ENCODE results near the gene ERG.

DNA sequence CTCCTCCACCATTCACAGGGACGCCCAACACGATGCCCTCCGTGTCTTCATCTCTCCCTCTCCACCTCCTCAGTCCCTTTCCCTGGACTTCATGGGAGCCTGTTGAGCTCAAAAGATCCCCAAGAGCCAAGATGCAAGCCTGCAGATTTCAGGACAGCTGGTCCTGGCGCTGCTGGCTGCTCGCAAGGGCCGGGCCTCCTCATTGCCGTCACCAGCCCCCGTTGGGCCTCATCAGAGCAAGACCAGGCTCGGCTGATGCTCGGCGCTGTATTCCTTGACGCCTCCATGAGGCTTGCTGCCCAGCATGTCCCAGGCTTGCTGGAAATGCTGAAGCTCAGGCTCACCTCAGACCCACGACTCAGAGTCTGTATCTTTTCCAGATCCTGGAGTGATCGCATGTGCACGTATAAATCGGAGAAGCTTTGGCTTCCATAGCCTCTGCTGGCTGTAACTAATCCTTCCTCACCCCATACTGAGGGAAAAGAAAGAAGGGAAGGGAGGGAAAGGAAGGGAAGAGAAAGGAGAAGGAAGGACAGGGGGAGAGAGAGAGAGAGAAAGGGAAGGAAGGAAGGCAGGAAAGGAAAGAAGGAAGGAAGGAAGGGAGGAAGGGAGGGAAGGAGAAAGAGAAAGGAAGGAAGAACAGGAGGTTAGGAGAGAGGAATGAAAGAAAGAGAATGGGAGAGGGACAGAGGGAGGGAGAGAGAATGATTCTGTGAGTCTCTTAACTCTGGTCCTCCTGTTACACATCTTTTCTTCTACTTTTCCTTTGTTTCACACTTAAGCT lies 146.9 kb downstream of the ERG start:
- TF ChIP-seq CTCF (IDR thresholded peaks at IDR 0.05; ENCODE audit: control extremely low read depth in 1 of 3, insufficient read depth in 1 of 3, low read depth in 1 of 3, low read length in 3 of 3) (no peak), CTBP2 (IDR thresholded peaks at IDR 0.05; ENCODE audit: borderline replicate concordance, insufficient read depth, insufficient read length, low read length) (no peak), JUN (IDR thresholded peaks at IDR 0.05; ENCODE audit: low read depth, low read length) (no peak), EP300 (IDR thresholded peaks at IDR 0.05; ENCODE audit: borderline replicate concordance in 1 of 2, low read depth in 2 of 2, low read length in 2 of 2) (no peak), POLR2A (IDR thresholded peaks at IDR 0.05; ENCODE audit: control extremely low read depth in 1 of 2, low read depth in 2 of 2, low read length in 2 of 2) (no peak), CBX5 (IDR thresholded peaks at IDR 0.05; ENCODE audit: low read depth, low read length) (no peak), RXRA (IDR thresholded peaks at IDR 0.05; ENCODE audit: insufficient read depth, low read depth, low read length) (no peak), TAF1 (IDR thresholded peaks at IDR 0.05; ENCODE audit: low read depth, low read length) (no peak)
- TF ChIP-seq, protein P1, sequence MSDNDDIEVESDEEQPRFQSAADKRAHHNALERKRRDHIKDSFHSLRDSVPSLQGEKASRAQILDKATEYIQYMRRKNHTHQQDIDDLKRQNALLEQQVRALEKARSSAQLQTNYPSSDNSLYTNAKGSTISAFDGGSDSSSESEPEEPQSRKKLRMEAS (IDR thresholded peaks at IDR 0.05): no peak

Measured in H1 (cell line).